SK-N-SH treated with all-trans-retinoic acid at 6 μM for 48 hours (cell line): ENCODE results near the gene TMEM150B.
A peak's percentile ranks its signal among the peaks of the same experiment; 100 is the strongest.

Experiments
- ATAC-seq: fragments of 200-7000 bp; cut with Tn5 transposase; 3 replicates; pipeline ENCODE4 v1.9.1; 2020; ENCODE audit warnings: mild to moderate bottlenecking, moderate library complexity
- ARNTL ChIP-seq: fragments of 450-650 bp; formaldehyde crosslinking; IDR thresholded peaks from 2 replicates; pipeline ENCODE4 v1.5.0; 2020; ENCODE audit warnings: low read depth, mild to moderate bottlenecking, moderate library complexity, borderline replicate concordance
- BACH2 ChIP-seq: fragments of 250-450 bp; sonication (Bioruptor Pico); IDR thresholded peaks from 2 replicates; pipeline ENCODE4 v1.9.0; 2021; ENCODE audit warnings: mild to moderate bottlenecking, borderline replicate concordance
- CREB5 ChIP-seq: fragments of 250-450 bp; sonication (Bioruptor Pico); IDR thresholded peaks from 2 replicates; pipeline ENCODE4 v1.5.1; 2020; ENCODE audit warnings: low read depth, mild to moderate bottlenecking, moderate library complexity
- CSDC2 ChIP-seq: fragments of 250-450 bp; sonication (Bioruptor Pico); IDR thresholded peaks from 2 replicates; pipeline ENCODE4 v1.5.0; 2020; ENCODE audit warnings: mild to moderate bottlenecking, moderate library complexity
- CSRNP3 ChIP-seq: fragments of 250-450 bp; sonication (Bioruptor Pico); IDR thresholded peaks from 2 replicates; pipeline ENCODE4 v1.5.1; 2021; ENCODE audit warnings: mild to moderate bottlenecking, moderate library complexity
- ESRRG ChIP-seq: fragments of 250-450 bp; sonication (Bioruptor Pico); IDR thresholded peaks from 2 replicates; pipeline ENCODE4 v1.6.1; 2021; ENCODE audit warnings: mild to moderate bottlenecking
- GLIS3 ChIP-seq: fragments of 250-450 bp; sonication (Bioruptor Pico); IDR thresholded peaks from 2 replicates; pipeline ENCODE4 v1.5.0; 2020; ENCODE audit warnings: mild to moderate bottlenecking, moderate library complexity
- ISL1 ChIP-seq: fragments of 250-450 bp; sonication (Bioruptor Pico); IDR thresholded peaks from 2 replicates; pipeline ENCODE4 v2.1.2; 2022; ENCODE audit warnings: mild to moderate bottlenecking, moderate library complexity
- OSR1 ChIP-seq: fragments of 250-450 bp; sonication (Bioruptor Pico); IDR thresholded peaks from 2 replicates; pipeline ENCODE4 v1.8.0; 2022; ENCODE audit warnings: moderate library complexity, mild to moderate bottlenecking, inconsistent platforms
- RARB ChIP-seq: fragments of 250-450 bp; sonication (Bioruptor Pico); IDR thresholded peaks from 2 replicates; pipeline ENCODE4 v1.8.0; 2021; ENCODE audit warnings: mild to moderate bottlenecking, moderate library complexity
- SNAI2 ChIP-seq: fragments of 250-450 bp; sonication (Bioruptor Pico); IDR thresholded peaks from 2 replicates; pipeline ENCODE4 v1.5.0; 2020; ENCODE audit warnings: mild to moderate bottlenecking, moderate library complexity
- TCF4 ChIP-seq: fragments of 250-450 bp; sonication (Bioruptor Pico); IDR thresholded peaks from 2 replicates; pipeline ENCODE4 v1.8.0; 2021; ENCODE audit warnings: mild to moderate bottlenecking, moderate library complexity, borderline replicate concordance
- TOX ChIP-seq: fragments of 250-450 bp; sonication (Bioruptor Pico); IDR thresholded peaks from 2 replicates; pipeline ENCODE4 v1.8.0; 2021; ENCODE audit warnings: mild to moderate bottlenecking, moderate library complexity, borderline replicate concordance
- TSHZ2 ChIP-seq: fragments of 250-450 bp; sonication (Bioruptor Pico); IDR thresholded peaks from 2 replicates; pipeline ENCODE4 v1.5.0; 2020; ENCODE audit warnings: mild to moderate bottlenecking, moderate library complexity
- ZC3H10 ChIP-seq: fragments of 250-450 bp; sonication (Bioruptor Pico); IDR thresholded peaks from 2 replicates; pipeline ENCODE4 v1.5.1; 2021; ENCODE audit warnings: mild to moderate bottlenecking, moderate library complexity
- ZFP3 ChIP-seq: fragments of 250-450 bp; sonication (Bioruptor Pico); IDR thresholded peaks from 2 replicates; pipeline ENCODE4 v1.5.0; 2020; ENCODE audit warnings: mild to moderate bottlenecking, moderate library complexity
- ZFP30 ChIP-seq: fragments of 450-650 bp; formaldehyde crosslinking; IDR thresholded peaks from 2 replicates; pipeline ENCODE4 v1.5.0; 2022; ENCODE audit warnings: mild to moderate bottlenecking, moderate library complexity
- ZNF565 ChIP-seq: fragments of 450-650 bp; formaldehyde crosslinking; conservative IDR thresholded peaks from 2 replicates; pipeline ENCODE4 v1.5.0; 2020; ENCODE audit warnings: low read depth, mild to moderate bottlenecking, moderate library complexity
- ZNF70 ChIP-seq: fragments of 450-650 bp; formaldehyde crosslinking; IDR thresholded peaks from 2 replicates; pipeline ENCODE4 v1.5.0; 2020; ENCODE audit warnings: mild to moderate bottlenecking, moderate library complexity
- ZNF8 ChIP-seq: fragments of 450-650 bp; formaldehyde crosslinking; IDR thresholded peaks from 2 replicates; pipeline ENCODE4 v1.5.0; 2020; ENCODE audit warnings: mild to moderate bottlenecking, moderate library complexity
- TF ChIP-seq, protein P1 (sequence below): fragments of 250-450 bp; sonication (Bioruptor Pico); IDR thresholded peaks from 2 replicates; pipeline ENCODE4 v1.8.0; 2021; ENCODE audit warnings: low read depth, mild to moderate bottlenecking, moderate library complexity, borderline replicate concordance
- TF ChIP-seq, protein P2 (sequence below): fragments of 250-450 bp; sonication (Bioruptor Pico); IDR thresholded peaks from 2 replicates; pipeline ENCODE4 v1.8.0; 2020; ENCODE audit warnings: mild to moderate bottlenecking, moderate library complexity, borderline replicate concordance

The TMEM150B gene

GRCh38 chr19:55373306-55373992, 48.3 kb upstream of the TMEM150B start (continued):
- TF ChIP-seq, protein P1, sequence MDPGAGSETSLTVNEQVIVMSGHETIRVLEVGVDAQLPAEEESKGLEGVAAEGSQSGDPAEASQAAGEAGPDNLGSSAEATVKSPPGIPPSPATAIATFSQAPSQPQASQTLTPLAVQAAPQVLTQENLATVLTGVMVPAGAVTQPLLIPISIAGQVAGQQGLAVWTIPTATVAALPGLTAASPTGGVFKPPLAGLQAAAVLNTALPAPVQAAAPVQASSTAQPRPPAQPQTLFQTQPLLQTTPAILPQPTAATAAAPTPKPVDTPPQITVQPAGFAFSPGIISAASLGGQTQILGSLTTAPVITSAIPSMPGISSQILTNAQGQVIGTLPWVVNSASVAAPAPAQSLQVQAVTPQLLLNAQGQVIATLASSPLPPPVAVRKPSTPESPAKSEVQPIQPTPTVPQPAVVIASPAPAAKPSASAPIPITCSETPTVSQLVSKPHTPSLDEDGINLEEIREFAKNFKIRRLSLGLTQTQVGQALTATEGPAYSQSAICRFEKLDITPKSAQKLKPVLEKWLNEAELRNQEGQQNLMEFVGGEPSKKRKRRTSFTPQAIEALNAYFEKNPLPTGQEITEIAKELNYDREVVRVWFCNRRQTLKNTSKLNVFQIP (CRISPR knock-in tag), result no peak
- no peak for TF ChIP-seq BACH2

GRCh38 chr19:55372316-55373081, 47.4 kb upstream of the TMEM150B start:
- ATAC-seq, result no peak
- TF ChIP-seq CSDC2 (CRISPR knock-in tag) (no peak), ZFP30 (CRISPR knock-in tag) (no peak)
- TF ChIP-seq, protein P2, sequence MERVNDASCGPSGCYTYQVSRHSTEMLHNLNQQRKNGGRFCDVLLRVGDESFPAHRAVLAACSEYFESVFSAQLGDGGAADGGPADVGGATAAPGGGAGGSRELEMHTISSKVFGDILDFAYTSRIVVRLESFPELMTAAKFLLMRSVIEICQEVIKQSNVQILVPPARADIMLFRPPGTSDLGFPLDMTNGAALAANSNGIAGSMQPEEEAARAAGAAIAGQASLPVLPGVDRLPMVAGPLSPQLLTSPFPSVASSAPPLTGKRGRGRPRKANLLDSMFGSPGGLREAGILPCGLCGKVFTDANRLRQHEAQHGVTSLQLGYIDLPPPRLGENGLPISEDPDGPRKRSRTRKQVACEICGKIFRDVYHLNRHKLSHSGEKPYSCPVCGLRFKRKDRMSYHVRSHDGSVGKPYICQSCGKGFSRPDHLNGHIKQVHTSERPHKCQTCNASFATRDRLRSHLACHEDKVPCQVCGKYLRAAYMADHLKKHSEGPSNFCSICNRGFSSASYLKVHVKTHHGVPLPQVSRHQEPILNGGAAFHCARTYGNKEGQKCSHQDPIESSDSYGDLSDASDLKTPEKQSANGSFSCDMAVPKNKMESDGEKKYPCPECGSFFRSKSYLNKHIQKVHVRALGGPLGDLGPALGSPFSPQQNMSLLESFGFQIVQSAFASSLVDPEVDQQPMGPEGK, result peak; percentile 75; the same call in 1 of the 2 replicates
- TF ChIP-seq, all 23 proteins: peak for 1

DNA sequence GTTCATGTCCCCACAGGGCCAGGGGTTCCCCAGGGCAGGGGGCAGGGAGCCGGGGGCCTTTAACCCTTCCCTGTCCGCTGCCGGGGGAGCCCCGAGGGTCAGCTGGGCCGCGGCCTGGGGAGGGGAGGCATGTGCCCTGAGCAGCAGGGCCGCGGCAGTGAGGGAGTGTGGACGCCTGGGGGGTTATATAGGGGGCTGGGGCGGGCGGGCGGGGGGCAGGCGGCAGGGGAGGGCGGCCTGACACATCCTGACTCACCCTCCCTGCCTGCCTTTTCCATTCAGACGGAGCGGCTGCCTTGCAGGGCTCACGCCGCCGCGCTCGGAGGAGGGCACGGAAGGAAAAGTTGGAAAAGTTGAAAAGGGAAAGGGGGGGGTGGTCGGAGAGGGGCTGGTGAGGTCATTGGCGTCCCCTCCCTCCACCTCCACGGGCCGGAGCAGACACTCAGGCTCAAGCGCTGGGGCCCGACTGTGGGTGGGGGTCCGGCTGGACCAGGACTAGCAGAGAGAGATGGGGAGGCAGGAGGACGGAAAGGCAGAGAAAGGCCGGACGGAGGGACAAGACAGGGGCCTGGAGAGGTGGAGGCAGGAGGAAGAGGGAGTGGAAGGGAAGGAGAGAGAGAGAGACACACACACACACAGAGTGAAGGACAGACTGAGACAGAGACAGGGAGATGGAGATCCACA, 45.3 kb upstream of the TMEM150B start, which contains the start of gene IL11:
Gene IL11, minus strand, starts transcription at position 159 of the 684 bp plus-strand sequence. Its CDS starts 153 bp downstream, at position 6.
- peak; percentile 44 for ATAC-seq
- TF ChIP-seq ZFP3 (CRISPR knock-in tag) (no peak), ZNF8 (CRISPR knock-in tag) (no peak), ESRRG (CRISPR knock-in tag) (no peak), CSRNP3 (no peak), GLIS3 (CRISPR knock-in tag) (no peak), TSHZ2 (CRISPR knock-in tag) (no peak), SNAI2 (no peak), TOX (CRISPR knock-in tag) (no peak), ZC3H10 (CRISPR knock-in tag) (no peak), ISL1 (CRISPR knock-in tag) (no peak), ARNTL (no peak), ZNF70 (CRISPR knock-in tag) (no peak), OSR1 (CRISPR knock-in tag) (no peak), RARB (CRISPR knock-in tag) (no peak), ZNF565 (no peak), TCF4 (CRISPR knock-in tag) (no peak), CREB5 (no peak)
- TF ChIP-seq, protein P1 (CRISPR knock-in tag), result no peak
- TF ChIP-seq, protein P2, result no peak; the same call in 1 of the 2 replicates
